Measurements from ENCODE around the gene CASKIN2.

The CASKIN2 gene

DNA sequence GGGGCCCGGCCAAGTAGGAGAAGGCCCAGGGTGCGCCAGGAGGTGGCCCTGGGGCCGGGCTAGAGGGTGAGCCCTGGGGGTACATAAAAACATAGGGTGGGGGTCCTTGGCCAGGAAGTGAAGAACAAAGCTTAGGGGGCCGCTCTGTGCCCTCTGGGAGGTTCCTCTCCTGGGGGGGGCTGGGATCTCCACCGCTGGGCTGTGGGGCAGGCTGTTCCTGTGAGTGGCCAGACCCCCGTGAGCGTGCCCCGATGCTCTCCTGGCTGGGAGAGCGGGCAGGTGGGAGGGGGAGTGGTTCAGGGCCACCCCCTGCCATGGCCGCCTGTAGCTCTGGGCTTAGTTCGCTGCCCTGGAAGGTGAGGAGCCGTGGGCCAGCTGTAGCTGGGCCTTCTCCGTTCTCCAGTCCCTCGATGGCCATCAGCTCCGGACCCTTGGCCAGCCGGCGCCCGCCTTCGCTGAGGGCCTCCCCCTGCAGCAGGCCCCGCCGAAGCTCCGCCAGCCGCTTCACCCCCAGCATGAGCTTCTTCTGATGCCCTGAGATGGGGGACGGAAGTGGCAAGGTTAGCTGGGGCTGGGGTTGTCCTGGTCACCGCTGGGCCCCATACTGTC lies 12.5 kb downstream of the CASKIN2 start:
- DNase-seq: no peak

- DNase-seq: no peak
Observed at GRCh38 chr17:75502072-75502720, 13.1 kb downstream of the CASKIN2 start.

- DNase-seq: no peak
Observed at GRCh38 chr17:75501378-75502071, 13.8 kb downstream of the CASKIN2 start.

GRCh38 chr17:75500419-75501216 lies 14.7 kb downstream of the CASKIN2 start:
- no peak for DNase-seq

- DNase-seq: no peak
Observed at GRCh38 chr17:75499313-75500022, 15.9 kb downstream of the CASKIN2 start.

GRCh38 chr17:75498726-75499213 lies 16.6 kb downstream of the CASKIN2 start:
- DNase-seq: no peak

DNA sequence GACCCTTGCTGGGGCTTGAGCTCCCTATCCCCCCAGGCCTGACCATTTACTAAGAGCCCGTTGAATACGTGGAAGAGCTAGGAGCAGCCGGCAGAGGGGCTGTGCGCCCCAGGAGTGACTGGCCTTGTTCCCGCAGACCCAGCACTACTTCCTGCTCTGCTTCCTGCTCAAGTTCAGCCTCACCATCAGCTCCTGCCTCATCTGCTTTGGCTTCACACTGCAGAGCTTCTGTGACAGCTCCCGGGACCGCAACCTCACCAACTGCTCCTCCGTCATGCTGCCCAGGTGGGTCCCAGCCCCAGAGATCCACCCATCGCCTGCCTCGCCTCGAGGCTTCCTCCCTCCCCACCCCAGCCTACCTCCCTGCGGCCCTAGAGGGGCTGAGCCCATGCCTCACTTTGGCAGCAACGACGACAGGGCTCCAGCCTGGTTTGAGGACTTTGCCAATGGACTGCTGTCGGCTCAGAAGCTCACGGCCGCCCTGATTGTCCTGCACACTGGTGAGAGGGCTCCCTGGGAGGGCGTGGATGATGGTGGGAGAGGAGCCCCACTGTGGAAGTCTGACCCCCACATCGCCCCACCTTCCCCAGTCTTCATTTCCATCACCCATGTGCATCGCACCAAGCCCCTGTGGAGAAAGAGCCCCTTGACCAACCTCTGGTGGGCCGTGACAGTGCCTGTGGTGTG lies 17.2 kb downstream of the CASKIN2 start:
- no peak for DNase-seq

DNA sequence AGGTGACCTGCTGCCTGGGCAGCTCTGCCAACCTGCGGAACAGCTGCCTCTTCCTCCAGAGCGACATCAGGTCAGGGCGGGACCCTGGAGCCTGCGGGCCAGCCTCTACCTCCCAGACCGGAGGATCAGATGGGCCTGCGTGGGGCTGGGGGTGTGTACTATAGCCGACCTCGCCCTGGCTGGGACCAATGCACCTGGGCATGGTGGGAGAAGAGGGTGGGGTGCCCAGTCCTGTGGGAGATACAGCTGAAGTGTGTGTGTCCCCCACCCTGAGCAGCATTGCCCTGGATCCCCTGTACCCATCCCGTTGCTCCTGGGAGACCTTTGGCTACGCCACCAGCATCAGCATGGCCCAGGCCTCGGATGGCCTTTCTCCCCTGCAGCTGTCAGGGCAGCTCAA lies 19.3 kb downstream of the CASKIN2 start:
- DNase-seq: no peak

- no peak for DNase-seq
Observed at GRCh38 chr17:75494326-75494877, 20.9 kb downstream of the CASKIN2 start.

DNA sequence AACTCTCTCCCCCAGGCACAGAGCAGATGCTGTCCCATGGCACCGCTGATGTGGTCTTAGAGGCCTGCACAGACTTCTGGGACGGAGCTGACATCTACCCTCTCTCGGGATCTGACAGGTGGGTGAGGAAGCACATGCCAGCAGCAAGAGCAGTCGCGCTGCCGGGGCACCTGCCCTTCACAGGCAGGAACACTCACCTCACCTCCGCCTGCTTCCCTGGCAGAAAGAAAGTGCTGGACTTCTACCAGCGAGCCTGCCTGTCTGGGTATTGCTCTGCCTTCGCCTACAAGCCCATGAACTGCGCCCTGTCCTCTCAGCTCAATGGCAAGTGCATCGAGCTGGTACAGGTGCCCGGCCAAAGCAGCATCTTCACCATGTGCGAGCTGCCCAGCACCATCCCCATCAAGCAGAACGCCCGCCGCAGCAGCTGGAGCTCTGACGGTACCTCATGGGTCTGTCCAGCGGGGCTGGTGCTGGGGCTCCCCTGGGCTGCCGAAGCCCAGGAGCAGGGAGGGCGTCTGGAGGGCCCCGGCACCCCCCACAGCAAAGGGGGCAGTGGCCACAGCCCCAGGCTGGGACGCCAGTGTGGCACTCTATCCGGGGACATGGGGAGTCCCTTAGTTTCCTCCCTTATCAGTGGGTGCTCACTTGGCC lies 21.7 kb downstream of the CASKIN2 start:
- no peak for DNase-seq

- no peak for DNase-seq
Observed at GRCh38 chr17:75492555-75493168, 22.7 kb downstream of the CASKIN2 start.

DNA sequence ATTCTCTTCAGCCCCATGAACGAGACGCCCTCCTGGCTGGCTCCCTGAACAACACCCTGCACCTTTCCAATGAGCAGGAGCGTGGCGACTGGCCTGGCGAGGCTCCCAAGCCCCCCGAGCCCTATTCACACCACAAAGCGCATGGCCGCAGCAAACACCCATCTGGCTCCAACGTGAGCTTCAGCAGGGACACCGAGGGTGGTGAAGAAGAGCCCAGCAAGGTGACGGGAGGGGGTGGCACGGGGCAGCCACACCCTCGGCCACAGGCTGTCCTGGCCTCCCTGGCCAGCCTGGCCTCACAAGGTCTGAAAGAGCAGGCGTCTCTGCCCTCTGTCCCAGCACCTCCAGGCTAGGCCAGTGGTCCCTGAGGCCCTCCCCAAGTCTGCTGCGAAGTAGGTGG lies 23.7 kb downstream of the CASKIN2 start:
- DNase-seq: no peak

DNA sequence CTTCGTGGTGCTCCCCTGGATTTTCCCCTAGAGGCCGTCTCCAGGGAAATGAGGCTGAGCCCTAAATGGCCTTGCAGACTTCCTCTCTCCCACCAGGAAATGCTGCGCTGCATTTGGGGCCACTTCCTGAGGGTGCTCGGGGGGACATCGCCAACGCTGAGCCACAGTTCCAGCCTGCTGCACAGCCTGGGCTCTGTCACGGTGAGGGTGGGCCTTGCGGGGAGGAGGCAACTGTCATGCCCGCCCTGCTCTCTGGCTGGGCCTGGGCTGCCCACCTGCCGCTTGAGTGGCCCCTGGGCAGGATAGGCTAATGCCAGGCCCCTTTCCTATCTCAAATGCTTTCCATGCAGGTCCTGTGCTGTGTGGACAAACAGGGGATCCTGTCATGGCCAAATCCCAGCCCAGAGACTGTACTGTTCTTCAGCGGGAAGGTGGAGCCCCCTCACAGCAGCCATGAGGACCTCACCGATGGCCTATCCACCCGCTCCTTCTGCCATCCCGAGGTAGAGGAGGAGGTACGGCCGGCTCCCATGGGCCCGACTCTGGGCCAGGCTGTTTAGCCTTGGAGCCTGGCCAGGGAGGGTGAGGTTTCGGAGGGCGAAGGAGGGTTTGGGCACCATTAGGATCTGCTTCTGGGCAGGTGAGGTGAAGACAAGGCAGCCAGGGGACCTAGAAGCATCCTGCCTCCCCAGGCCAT lies 24.2 kb downstream of the CASKIN2 start:
- DNase-seq: no peak

DNA sequence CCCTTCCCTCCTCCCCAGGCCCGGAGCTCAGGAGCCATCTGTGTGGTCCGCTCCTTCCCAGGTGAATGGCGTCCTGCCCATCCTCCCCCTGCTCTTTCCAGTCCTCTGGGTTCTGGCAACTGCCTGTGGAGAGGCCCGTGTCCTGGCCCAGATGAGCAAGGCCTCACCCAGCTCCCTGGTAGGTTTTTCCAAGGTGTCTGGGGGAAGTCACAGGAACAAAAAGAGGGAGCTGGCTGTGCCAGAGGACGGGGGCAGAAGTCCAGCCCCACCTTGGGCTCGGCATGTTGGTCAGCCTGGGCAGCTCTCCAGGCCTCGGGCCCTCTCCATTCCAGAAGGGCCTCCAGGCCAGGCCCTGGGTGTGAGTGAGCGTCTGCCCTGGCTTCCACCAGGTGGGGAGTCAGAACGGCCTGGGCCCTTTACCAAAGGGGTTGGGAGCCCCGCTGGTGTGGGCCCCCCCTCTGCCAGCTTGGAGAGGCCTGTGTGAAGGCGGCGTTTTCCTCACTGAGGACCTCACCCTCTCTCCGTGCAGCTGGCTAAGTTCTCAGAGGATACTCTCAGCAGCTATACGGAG lies 25.1 kb downstream of the CASKIN2 start:
- DNase-seq: no peak

DNA sequence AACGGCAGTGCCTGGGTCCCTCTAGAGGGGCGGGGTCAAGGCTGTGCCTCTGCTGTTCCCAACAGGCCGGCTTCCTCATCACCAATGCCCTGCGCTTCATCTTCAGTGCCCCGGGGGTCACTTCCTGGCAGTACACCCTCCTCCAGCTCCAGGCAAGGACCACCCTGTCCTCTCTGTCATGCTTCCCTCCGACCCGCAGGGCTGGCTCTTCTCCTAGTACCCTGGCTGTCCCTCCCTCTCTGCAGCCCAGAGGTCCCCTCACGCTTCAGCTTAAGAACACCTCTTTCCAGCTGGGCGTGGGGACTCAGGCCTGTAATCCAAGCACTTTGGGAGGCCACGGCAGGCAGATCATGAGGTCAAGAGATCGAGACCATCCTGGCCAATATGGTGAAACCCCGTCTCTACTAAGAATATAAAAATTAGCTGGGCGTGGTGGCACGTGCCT lies 25.8 kb downstream of the CASKIN2 start:
- DNase-seq: no peak

- DNase-seq: no peak
Observed at GRCh38 chr17:75488693-75489510, 26.4 kb downstream of the CASKIN2 start.

DNA sequence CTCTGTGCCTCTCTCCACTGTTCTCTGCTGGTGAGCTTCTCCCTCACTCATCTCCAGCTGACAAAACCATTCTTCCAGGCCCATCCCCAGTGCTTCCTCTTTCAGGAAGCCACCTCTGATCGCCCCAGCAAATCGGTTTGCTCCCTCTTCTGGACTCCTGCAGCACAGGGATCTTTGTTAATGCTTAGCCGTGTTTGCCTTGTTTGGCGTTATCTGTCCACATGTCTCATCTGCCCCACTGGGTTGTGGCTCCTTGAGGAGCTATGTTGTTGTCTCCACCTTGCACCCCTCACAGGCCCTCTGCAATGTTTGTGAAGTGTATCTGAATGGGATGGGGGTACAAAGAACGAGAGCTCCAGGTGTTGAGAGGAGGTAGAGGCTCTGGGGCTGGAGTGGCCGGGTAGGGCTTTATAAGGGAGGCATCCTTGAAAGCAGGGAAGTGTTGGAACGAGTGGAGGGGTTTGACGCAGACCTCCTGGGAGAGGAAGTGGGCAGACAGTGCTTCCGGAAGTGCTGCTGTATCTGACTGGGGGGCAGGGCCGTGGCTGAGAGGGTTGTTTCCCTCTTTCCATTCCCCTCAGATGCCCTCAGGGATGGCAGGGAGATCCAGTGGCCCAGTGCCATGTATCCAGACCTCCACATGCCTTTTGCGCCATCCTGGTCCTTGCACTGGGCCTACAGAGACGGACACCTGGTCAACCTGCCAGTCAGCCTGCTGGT lies 27.8 kb downstream of the CASKIN2 start:
- DNase-seq: no peak

DNA sequence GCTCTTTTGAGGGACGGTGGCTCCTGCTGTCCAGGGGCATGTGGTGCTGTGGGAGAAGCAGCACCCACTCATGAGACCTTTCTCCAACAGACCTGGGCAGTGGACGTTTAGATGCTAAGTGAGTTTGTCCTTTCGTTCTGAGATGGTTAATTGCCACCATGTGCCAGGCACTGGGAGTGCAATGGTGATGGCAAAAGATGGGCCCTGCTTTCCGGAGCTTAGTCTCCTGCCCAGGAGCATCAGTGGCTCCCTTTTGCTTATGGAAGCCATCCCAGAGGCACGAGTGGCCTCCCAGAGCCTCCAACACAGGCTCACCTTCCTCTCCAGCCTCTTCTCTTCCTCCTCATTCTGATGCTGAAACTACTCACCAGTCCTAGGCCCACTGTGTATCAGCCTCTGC lies 28.4 kb downstream of the CASKIN2 start:
- DNase-seq: no peak
